ENCODE measurements around the gene FAM124A. TPM values are rescaled to one million over a fixed set of nuclear protein-coding genes. Genes with fewer than 3 reads are reported as not detected.

FAM124A gene
- total and polyA plus RNA-seq, 2 experiments from 2014 or later, result 37.7 to 109 TPM

- TF ChIP-seq ZNF462 (CRISPR knock-in tag; IDR thresholded peaks at IDR 0.05) (no peak), NANOG (IDR thresholded peaks at IDR 0.05; ENCODE audit: borderline replicate concordance) (no peak), STAT1 (IDR thresholded peaks at IDR 0.05; ENCODE audit: unreplicated experiment) (no peak)
Observed at GRCh38 chr13:51270623-51271415, 48.6 kb downstream of the FAM124A start (continued).

GRCh38 chr13:51271528-51272085, 49.4 kb downstream of the FAM124A start:
- Histone ChIP-seq H3K4me1 (ENCODE audit: insufficient read depth) (peaks cover 37% of the 10 kb centered on the region), H4K20me1 (replicated peaks; ENCODE audit: insufficient read depth) (peaks cover 27% of the 10 kb centered on the region), H3F3A (replicated peaks; ENCODE audit: low read depth) (0 out of 2 replicates have a peak, but pooled peaks cover 10% of the 10 kb centered on the region), H3K4me3 (no peak overlapping the region), H3K27ac (ENCODE audit: low read depth) (peak overlapping the region; percentile 41; the same call in 1 of the 2 replicates), H3K4me2 (0 out of 2 replicates have a peak overlapping the region, but pooled peaks have one; percentile 0), H3K9me2 (ENCODE audit: insufficient read depth) (no peaks in the 10 kb centered on the region), H3K27me3 (ENCODE audit: insufficient read depth) (no peaks in the 10 kb centered on the region), H2AFZ (no peak overlapping the region), H3K36me3 (ENCODE audit: insufficient read depth) (peaks cover 7% of the 10 kb centered on the region), H3K79me2 (replicated peaks; ENCODE audit: insufficient read depth) (peaks cover 45% of the 10 kb centered on the region)
- no peak overlapping the region for H3K4me3 Mint-ChIP-seq
- H3K36me3 Mint-ChIP-seq (ENCODE audit: low read depth), result peaks cover 10% of the 10 kb centered on the region
- peak overlapping the region; percentile 3; the same call in 1 of the 2 replicates for H3K27ac Mint-ChIP-seq
- peaks cover 44% of the 10 kb centered on the region for H3K4me1 Mint-ChIP-seq
- DNase-seq (ENCODE audit: low spot score) (no peak), ATAC-seq (no peak)
- H3K27me3 Mint-ChIP-seq (ENCODE audit: insufficient read depth, low read depth, poor library complexity), result no peaks in the 10 kb centered on the region
- no peaks in the 10 kb centered on the region for H3K9me3 Mint-ChIP-seq
- no peak for TF ChIP-seq REST (IDR thresholded peaks at IDR 0.05; ENCODE audit: unreplicated experiment)
- no peak for TF ChIP-seq STAT1 (IDR thresholded peaks at IDR 0.05; ENCODE audit: unreplicated experiment)
- TF ChIP-seq EZH2 (IDR thresholded peaks at IDR 0.05; ENCODE audit: low read depth, unreplicated experiment), result no peak
- TF ChIP-seq ZNF114 (CRISPR knock-in tag; IDR thresholded peaks at IDR 0.05), result no peak
- TF ChIP-seq ZNF331 (CRISPR knock-in tag; IDR thresholded peaks at IDR 0.05; ENCODE audit: low read depth), result no peak
- no peak for TF ChIP-seq NANOG (IDR thresholded peaks at IDR 0.05; ENCODE audit: borderline replicate concordance)
- TF ChIP-seq CREB1 (CRISPR knock-in tag; IDR thresholded peaks at IDR 0.05; ENCODE audit: low read depth), result no peak
- no peak for TF ChIP-seq JUNB (IDR thresholded peaks at IDR 0.05; ENCODE audit: unreplicated experiment)
- no peak for TF ChIP-seq ETS1 (IDR thresholded peaks at IDR 0.05)
